Measurements from ENCODE around the gene DMD. TPM values are rescaled to one million over a fixed set of nuclear protein-coding genes. Genes with fewer than 3 reads are reported as not detected.
"Not testable (repeated sequence)": the region's sequence is repeated elsewhere in the genome, so short reads cannot be mapped to it uniquely, and the experiment has no call there.

Gene DMD
- total RNA-seq, 5 donors from 2014 or later (not counting 1 experiment from before 2014, with no cell fraction given), result 0.73 to 1.6 (median 0.88) TPM; not detected in 1

GRCh38 chrX:31962256-31962655 is 1249.1 kb downstream of the DMD start:
- H3K27me3 Mint-ChIP-seq, result no peaks in the 10 kb centered on the region
- CTCF ChIA-PET, result no interaction called here

GRCh38 chrX:31934842-31935370 is 1276.4 kb downstream of the DMD start:
- Histone ChIP-seq H3K27ac (ENCODE audit: low read length) (no peak overlapping the region), H3K9me3 (no peaks in the 10 kb centered on the region), H3K27me3 (replicated peaks in 1 of 2; ENCODE audit: control insufficient read depth in 2 of 2, extremely low read depth in 1 of 2, insufficient read depth in 2 of 2, low read length in 1 of 2) (no peaks in the 10 kb centered on the region), H3K4me1 (ENCODE audit: control insufficient read depth in 1 of 2, extremely low read depth in 1 of 2, insufficient read depth in 2 of 2, low read length in 2 of 2) (no peaks in the 10 kb centered on the region), H3K4me3 (ENCODE audit: control insufficient read depth in 1 of 2, extremely low read depth in 1 of 2, low read length in 1 of 2) (no peak overlapping the region), H3K36me3 (ENCODE audit: control insufficient read depth in 2 of 2, extremely low read depth in 1 of 2, insufficient read depth in 1 of 2, low read length in 1 of 2) (no peaks in the 10 kb centered on the region)
- H3K9me3 Mint-ChIP-seq, result peaks cover 0 to 10% (median 3%) of the 10 kb centered on the region in 3 donors
- H3K4me3 Mint-ChIP-seq, result no peak overlapping the region
- peaks cover 0 to 5% of the 10 kb centered on the region in 2 donors for H3K27me3 Mint-ChIP-seq
- DNase-seq (no peak), ATAC-seq (replicated peaks in 1 of 4) (no peak)
- no CpG with 5 or more reads among the region's 5 CpGs for WGBS (ENCODE audit: insufficient coverage)
- H3K36me3 Mint-ChIP-seq, result no peaks in the 10 kb centered on the region
- POLR2A ChIA-PET, result no interaction called here
- H3K27ac Mint-ChIP-seq, result no peak overlapping the region
- no peaks in the 10 kb centered on the region for H3K4me1 Mint-ChIP-seq
- CTCF ChIA-PET, result no interaction called here

More at GRCh38 chrX:31962256-31962655, 1249.1 kb downstream of the DMD start:
- H3K4me3 Mint-ChIP-seq, result no peak overlapping the region
- DNase-seq (no peak), ATAC-seq (replicated peaks in 1 of 4) (no peak)
- WGBS (ENCODE audit: insufficient coverage), result no CpG with 5 or more reads among the region's 1 CpG
- no peaks in the 10 kb centered on the region for H3K4me1 ChIP-seq (ENCODE audit: control insufficient read depth in 1 of 2, extremely low read depth in 1 of 2, insufficient read depth in 2 of 2, low read length in 2 of 2)
- no peak overlapping the region for H3K27ac ChIP-seq (ENCODE audit: low read length)
- H3K9me3 Mint-ChIP-seq, result peaks cover 0 to 5% (median 2%) of the 10 kb centered on the region in 3 donors
- no peaks in the 10 kb centered on the region for H3K9me3 ChIP-seq
- no peaks in the 10 kb centered on the region for H3K36me3 Mint-ChIP-seq
- no peak overlapping the region for H3K4me3 ChIP-seq (ENCODE audit: control insufficient read depth in 1 of 2, extremely low read depth in 1 of 2, low read length in 1 of 2)
- no peaks in the 10 kb centered on the region for H3K27me3 ChIP-seq (replicated peaks in 1 of 2; ENCODE audit: control insufficient read depth in 2 of 2, extremely low read depth in 1 of 2, insufficient read depth in 2 of 2, low read length in 1 of 2)
- H3K36me3 ChIP-seq (ENCODE audit: control insufficient read depth in 2 of 2, extremely low read depth in 1 of 2, insufficient read depth in 1 of 2, low read length in 1 of 2), result no peaks in the 10 kb centered on the region
- no peaks in the 10 kb centered on the region for H3K4me1 Mint-ChIP-seq
- POLR2A ChIA-PET, result no interaction called here
- no peak overlapping the region for H3K27ac Mint-ChIP-seq

- H3K4me3 Mint-ChIP-seq, result no peak overlapping the region
- no peaks in the 10 kb centered on the region for H3K36me3 Mint-ChIP-seq
Observed at GRCh38 chrX:31934015-31934414, 1277.3 kb downstream of the DMD start.

GRCh38 chrX:31932769-31933168 is 1278.6 kb downstream of the DMD start:
- H3K27me3 Mint-ChIP-seq, result peaks cover 0 to 5% of the 10 kb centered on the region in 2 donors

More at GRCh38 chrX:31934015-31934414, 1277.3 kb downstream of the DMD start:
- Mint-ChIP-seq H3K9me3 (peaks cover 0 to 7% (median 3%) of the 10 kb centered on the region in 3 donors), H3K27me3 (peaks cover 0 to 5% of the 10 kb centered on the region in 2 donors), H3K27ac (no peak overlapping the region), H3K4me1 (no peaks in the 10 kb centered on the region)
- CTCF ChIA-PET, result no interaction called here
- no CpG with 5 or more reads among the region's 3 CpGs for WGBS (ENCODE audit: insufficient coverage)
- no peak overlapping the region for H3K27ac ChIP-seq (ENCODE audit: low read length)
- no peaks in the 10 kb centered on the region for H3K27me3 ChIP-seq (replicated peaks in 1 of 2; ENCODE audit: control insufficient read depth in 2 of 2, extremely low read depth in 1 of 2, insufficient read depth in 2 of 2, low read length in 1 of 2)
- no peak for DNase-seq
- no peak overlapping the region for H3K4me3 ChIP-seq (ENCODE audit: control insufficient read depth in 1 of 2, extremely low read depth in 1 of 2, low read length in 1 of 2)
- POLR2A ChIA-PET, result no interaction called here
- H3K36me3 ChIP-seq (ENCODE audit: control insufficient read depth in 2 of 2, extremely low read depth in 1 of 2, insufficient read depth in 1 of 2, low read length in 1 of 2), result no peaks in the 10 kb centered on the region
- no peaks in the 10 kb centered on the region for H3K4me1 ChIP-seq (ENCODE audit: control insufficient read depth in 1 of 2, extremely low read depth in 1 of 2, insufficient read depth in 2 of 2, low read length in 2 of 2)
- no peaks in the 10 kb centered on the region for H3K9me3 ChIP-seq
- no peak for ATAC-seq (replicated peaks in 1 of 4)

GRCh38 chrX:31932320-31932719 is 1279.0 kb downstream of the DMD start:
- DNase-seq; POLR2A ChIA-PET; H3K27me3 Mint-ChIP-seq; H3K27ac Mint-ChIP-seq; ATAC-seq (replicated peaks in 1 of 4); H3K4me3 ChIP-seq (ENCODE audit: control insufficient read depth in 1 of 2, extremely low read depth in 1 of 2, low read length in 1 of 2); H3K4me1 ChIP-seq (ENCODE audit: control insufficient read depth in 1 of 2, extremely low read depth in 1 of 2, insufficient read depth in 2 of 2, low read length in 2 of 2); CTCF ChIA-PET; H3K4me1 Mint-ChIP-seq; H3K9me3 Mint-ChIP-seq; H3K36me3 ChIP-seq (ENCODE audit: control insufficient read depth in 2 of 2, extremely low read depth in 1 of 2, insufficient read depth in 1 of 2, low read length in 1 of 2); H3K36me3 Mint-ChIP-seq; H3K27ac ChIP-seq (ENCODE audit: low read length); H3K9me3 ChIP-seq; H3K4me3 Mint-ChIP-seq; H3K27me3 ChIP-seq (replicated peaks in 1 of 2; ENCODE audit: control insufficient read depth in 2 of 2, extremely low read depth in 1 of 2, insufficient read depth in 2 of 2, low read length in 1 of 2): not testable (repeated sequence)
- WGBS (ENCODE audit: insufficient coverage), result no CpG with 5 or more reads among the region's 11 CpGs

More at GRCh38 chrX:31932769-31933168, 1278.6 kb downstream of the DMD start:
- H3K4me3 Mint-ChIP-seq, result no peak overlapping the region
- H3K27me3 ChIP-seq (replicated peaks in 1 of 2; ENCODE audit: control insufficient read depth in 2 of 2, extremely low read depth in 1 of 2, insufficient read depth in 2 of 2, low read length in 1 of 2), result no peaks in the 10 kb centered on the region
- no peaks in the 10 kb centered on the region for H3K4me1 ChIP-seq (ENCODE audit: control insufficient read depth in 1 of 2, extremely low read depth in 1 of 2, insufficient read depth in 2 of 2, low read length in 2 of 2)
- no peaks in the 10 kb centered on the region for H3K9me3 ChIP-seq
- no peak overlapping the region for H3K4me3 ChIP-seq (ENCODE audit: control insufficient read depth in 1 of 2, extremely low read depth in 1 of 2, low read length in 1 of 2)
- no peaks in the 10 kb centered on the region for H3K4me1 Mint-ChIP-seq
- ATAC-seq (replicated peaks in 1 of 4), result no peak
- no peak overlapping the region for H3K27ac Mint-ChIP-seq
- WGBS (ENCODE audit: insufficient coverage), result no CpG with 5 or more reads among the region's 1 CpG
- POLR2A ChIA-PET, result no interaction called here
- no peak for DNase-seq
- peaks cover 0 to 3% (median 3%) of the 10 kb centered on the region in 3 donors for H3K9me3 Mint-ChIP-seq
- no peak overlapping the region for H3K27ac ChIP-seq (ENCODE audit: low read length)
- CTCF ChIA-PET, result no interaction called here
- no peaks in the 10 kb centered on the region for H3K36me3 Mint-ChIP-seq
- H3K36me3 ChIP-seq (ENCODE audit: control insufficient read depth in 2 of 2, extremely low read depth in 1 of 2, insufficient read depth in 1 of 2, low read length in 1 of 2), result no peaks in the 10 kb centered on the region

GRCh38 chrX:31931225-31931624 is 1280.1 kb downstream of the DMD start:
- DNase-seq (no peak), ATAC-seq (replicated peaks in 1 of 4) (no peak)
- Histone ChIP-seq H3K4me3 (ENCODE audit: control insufficient read depth in 1 of 2, extremely low read depth in 1 of 2, low read length in 1 of 2) (no peak overlapping the region), H3K9me3 (no peaks in the 10 kb centered on the region), H3K36me3 (ENCODE audit: control insufficient read depth in 2 of 2, extremely low read depth in 1 of 2, insufficient read depth in 1 of 2, low read length in 1 of 2) (no peaks in the 10 kb centered on the region), H3K4me1 (ENCODE audit: control insufficient read depth in 1 of 2, extremely low read depth in 1 of 2, insufficient read depth in 2 of 2, low read length in 2 of 2) (no peaks in the 10 kb centered on the region), H3K27ac (ENCODE audit: low read length) (no peak overlapping the region), H3K27me3 (replicated peaks in 1 of 2; ENCODE audit: control insufficient read depth in 2 of 2, extremely low read depth in 1 of 2, insufficient read depth in 2 of 2, low read length in 1 of 2) (no peaks in the 10 kb centered on the region)
- Mint-ChIP-seq H3K36me3 (no peaks in the 10 kb centered on the region), H3K4me1 (no peaks in the 10 kb centered on the region), H3K9me3 (peaks cover 0 to 3% (median 3%) of the 10 kb centered on the region in 3 donors), H3K27ac (no peak overlapping the region), H3K27me3 (peaks cover 0 to 5% of the 10 kb centered on the region in 2 donors), H3K4me3 (no peak overlapping the region)
- WGBS (ENCODE audit: insufficient coverage), result no CpG with 5 or more reads among the region's 3 CpGs
- CTCF ChIA-PET, result no interaction called here
- POLR2A ChIA-PET, result no interaction called here

- no peaks in the 10 kb centered on the region for H3K27me3 ChIP-seq (replicated peaks in 1 of 2; ENCODE audit: control insufficient read depth in 2 of 2, extremely low read depth in 1 of 2, insufficient read depth in 2 of 2, low read length in 1 of 2)
- ChIA-PET CTCF (no interaction called here), POLR2A (no interaction called here)
- no peaks in the 10 kb centered on the region for H3K36me3 ChIP-seq (ENCODE audit: control insufficient read depth in 2 of 2, extremely low read depth in 1 of 2, insufficient read depth in 1 of 2, low read length in 1 of 2)
- no peaks in the 10 kb centered on the region for H3K36me3 Mint-ChIP-seq
- WGBS (ENCODE audit: insufficient coverage), result no CpG with 5 or more reads among the region's 5 CpGs
- H3K4me1 Mint-ChIP-seq, result no peaks in the 10 kb centered on the region
- H3K27me3 Mint-ChIP-seq, result no peaks in the 10 kb centered on the region
- no peaks in the 10 kb centered on the region for H3K9me3 ChIP-seq
- no peak overlapping the region for H3K4me3 ChIP-seq (ENCODE audit: control insufficient read depth in 1 of 2, extremely low read depth in 1 of 2, low read length in 1 of 2)
- H3K4me1 ChIP-seq (ENCODE audit: control insufficient read depth in 1 of 2, extremely low read depth in 1 of 2, insufficient read depth in 2 of 2, low read length in 2 of 2), result no peaks in the 10 kb centered on the region
- DNase-seq (no peak), ATAC-seq (replicated peaks in 1 of 4) (no peak)
- no peak overlapping the region for H3K27ac Mint-ChIP-seq
- no peak overlapping the region for H3K4me3 Mint-ChIP-seq
- H3K9me3 Mint-ChIP-seq, result peaks cover 0 to 3% (median under 1%) of the 10 kb centered on the region in 3 donors
- no peak overlapping the region for H3K27ac ChIP-seq (ENCODE audit: low read length)
Observed at GRCh38 chrX:31929366-31929765, 1282.0 kb downstream of the DMD start.
